Coronary artery (tissue), 2 donors: ENCODE results near the gene GRK1.

Source experiments
- DNase-seq: peaks from one replicate; pipeline ENCODE4 v3.0.0-alpha.2; 2017; ENCODE audit warnings: low spot score
- H3K27ac ChIP-seq, 2 donors: fragments of 200-600 bp; sonication (generic); one replicate each; pipeline ENCODE4 v1.5.1; 2016 to 2019
- H3K4me3 ChIP-seq: fragments of 200-600 bp; sonication (generic); 2 replicates; pipeline ENCODE4 v1.5.1; 2016; ENCODE audit warnings: mild to moderate bottlenecking, moderate library complexity
- TF ChIP-seq, protein P1 (sequence below): fragments of 200-600 bp; sonication (generic); IDR thresholded peaks from one replicate; pipeline ENCODE4 v1.5.1; 2019; ENCODE audit warnings: antibody characterized with exemption

The GRK1 gene

DNA sequence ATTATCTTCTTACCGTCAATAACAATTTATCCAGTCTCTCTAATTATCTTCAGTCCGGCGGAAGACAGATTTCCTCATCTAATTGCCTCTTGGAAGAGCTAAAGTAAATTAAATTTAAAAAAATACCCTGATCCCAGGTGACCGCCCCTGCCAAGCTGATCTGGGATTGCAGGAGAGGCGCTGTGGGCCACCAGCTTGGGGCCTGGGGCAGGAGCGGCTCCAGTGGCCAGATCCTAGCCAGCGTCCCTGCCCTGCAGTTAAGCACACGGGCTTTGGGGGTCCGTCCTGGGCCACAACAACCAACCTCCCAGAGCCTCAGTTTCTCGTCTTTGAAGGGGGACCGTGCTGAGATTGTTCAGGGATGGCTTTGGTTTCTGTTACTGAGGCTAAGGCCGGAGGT lies 79.7 kb downstream of the GRK1 start:
- no peak overlapping the region for H3K4me3 ChIP-seq
- DNase-seq, result no peak
- no peak overlapping the region for H3K27ac ChIP-seq
- TF ChIP-seq, protein P1, sequence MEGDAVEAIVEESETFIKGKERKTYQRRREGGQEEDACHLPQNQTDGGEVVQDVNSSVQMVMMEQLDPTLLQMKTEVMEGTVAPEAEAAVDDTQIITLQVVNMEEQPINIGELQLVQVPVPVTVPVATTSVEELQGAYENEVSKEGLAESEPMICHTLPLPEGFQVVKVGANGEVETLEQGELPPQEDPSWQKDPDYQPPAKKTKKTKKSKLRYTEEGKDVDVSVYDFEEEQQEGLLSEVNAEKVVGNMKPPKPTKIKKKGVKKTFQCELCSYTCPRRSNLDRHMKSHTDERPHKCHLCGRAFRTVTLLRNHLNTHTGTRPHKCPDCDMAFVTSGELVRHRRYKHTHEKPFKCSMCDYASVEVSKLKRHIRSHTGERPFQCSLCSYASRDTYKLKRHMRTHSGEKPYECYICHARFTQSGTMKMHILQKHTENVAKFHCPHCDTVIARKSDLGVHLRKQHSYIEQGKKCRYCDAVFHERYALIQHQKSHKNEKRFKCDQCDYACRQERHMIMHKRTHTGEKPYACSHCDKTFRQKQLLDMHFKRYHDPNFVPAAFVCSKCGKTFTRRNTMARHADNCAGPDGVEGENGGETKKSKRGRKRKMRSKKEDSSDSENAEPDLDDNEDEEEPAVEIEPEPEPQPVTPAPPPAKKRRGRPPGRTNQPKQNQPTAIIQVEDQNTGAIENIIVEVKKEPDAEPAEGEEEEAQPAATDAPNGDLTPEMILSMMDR, result no peak

DNA sequence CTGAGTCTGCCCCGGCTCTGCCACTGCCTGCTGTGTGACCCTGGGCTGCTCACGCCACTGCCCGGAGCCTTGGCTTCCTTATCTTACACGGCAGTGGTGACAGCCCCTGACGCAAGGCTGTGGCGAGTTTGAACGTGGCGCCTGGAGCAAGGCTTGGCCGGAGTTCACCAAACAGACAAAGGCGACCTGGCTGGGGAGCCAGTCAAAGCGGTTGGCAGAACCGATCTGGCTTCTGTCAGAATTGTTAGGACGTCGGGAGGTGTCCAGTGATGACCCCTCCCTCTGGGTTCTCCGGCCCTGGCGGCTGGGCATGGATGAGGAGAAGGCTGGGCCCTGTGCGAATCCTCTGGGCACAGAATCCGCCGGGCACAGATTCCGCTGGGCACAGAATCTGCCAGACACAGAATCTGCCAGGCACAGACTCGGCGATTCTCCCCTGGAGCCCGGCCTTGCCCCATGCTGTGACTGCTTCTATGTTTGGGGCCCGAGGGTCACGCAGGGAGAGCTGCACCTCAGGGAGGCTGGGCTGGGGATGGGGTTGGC lies 80.3 kb downstream of the GRK1 start:
- no peak for DNase-seq
- Histone ChIP-seq H3K4me3 (no peak overlapping the region), H3K27ac (no peak overlapping the region)
- TF ChIP-seq, protein P1, result no peak

DNA sequence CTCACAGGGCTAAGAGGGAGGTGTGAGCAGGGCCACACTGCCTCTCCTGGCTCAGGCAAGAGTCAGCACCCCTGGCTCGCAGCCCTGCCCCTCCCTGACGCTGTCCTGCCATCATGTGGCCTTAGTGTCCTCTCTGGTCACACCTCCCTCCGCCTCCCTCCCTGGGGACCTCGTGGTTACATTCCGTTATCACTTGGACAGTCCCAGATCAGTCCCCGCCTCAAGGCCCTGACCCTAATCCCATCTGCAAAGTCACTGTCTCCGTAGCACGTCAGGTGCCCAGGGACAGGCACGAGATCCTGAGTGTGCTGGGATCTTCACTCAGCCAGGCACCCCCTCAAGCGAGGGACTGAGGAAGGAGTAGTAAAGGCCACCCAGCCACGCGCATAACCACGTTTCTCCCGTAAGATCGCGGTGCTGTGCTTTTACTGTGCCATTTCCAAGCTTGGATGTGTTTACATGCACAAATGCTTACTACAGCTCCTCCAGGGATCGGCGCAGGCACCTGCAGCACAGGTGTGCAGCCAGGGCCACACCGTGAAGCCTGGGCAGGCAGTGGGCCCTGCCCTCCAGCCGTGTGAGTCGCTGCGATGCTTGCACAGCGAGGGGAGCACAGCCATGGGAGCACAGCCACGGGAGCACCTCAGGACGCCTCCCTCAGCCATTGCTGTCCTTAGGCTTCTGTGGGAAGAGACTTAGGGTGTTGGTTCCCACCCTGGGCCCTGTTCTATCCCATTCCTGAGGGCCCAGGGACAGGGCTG lies 81.3 kb downstream of the GRK1 start:
- H3K27ac ChIP-seq, result no peak overlapping the region
- H3K4me3 ChIP-seq, result no peak overlapping the region
- TF ChIP-seq, protein P1, result no peak
- no peak for DNase-seq

DNA sequence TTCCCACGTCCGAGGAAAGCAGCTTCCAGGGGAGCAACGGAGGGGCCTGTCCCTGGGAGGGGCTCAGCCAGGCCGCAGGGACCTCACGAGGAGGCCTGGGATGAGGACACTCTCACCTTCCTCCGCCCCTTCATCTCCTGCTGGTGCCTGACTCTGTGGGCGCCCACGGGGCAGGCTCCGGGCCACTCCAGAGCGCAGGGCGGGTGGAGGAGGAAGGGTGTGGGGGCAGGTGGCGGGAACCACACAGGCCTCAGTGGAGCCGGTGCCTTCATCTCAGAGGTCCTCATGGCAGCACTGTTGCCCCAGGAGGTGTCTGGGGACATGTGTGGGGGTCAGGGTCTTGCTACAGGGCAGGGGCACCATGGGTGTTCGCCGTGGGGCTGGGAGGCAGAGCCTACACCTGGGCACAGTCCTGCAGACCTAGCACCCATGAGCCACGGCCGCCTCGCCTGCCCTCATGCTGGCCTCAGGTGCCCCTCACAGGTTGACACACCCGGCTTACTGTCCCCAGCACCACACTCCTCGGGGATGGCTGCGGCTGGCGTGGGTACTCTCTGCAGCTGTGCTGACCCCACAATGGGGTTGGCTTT lies 81.9 kb downstream of the GRK1 start:
- TF ChIP-seq, protein P1, result no peak
- no peak overlapping the region for H3K27ac ChIP-seq
- H3K4me3 ChIP-seq, result no peak overlapping the region
- DNase-seq, result no peak

DNA sequence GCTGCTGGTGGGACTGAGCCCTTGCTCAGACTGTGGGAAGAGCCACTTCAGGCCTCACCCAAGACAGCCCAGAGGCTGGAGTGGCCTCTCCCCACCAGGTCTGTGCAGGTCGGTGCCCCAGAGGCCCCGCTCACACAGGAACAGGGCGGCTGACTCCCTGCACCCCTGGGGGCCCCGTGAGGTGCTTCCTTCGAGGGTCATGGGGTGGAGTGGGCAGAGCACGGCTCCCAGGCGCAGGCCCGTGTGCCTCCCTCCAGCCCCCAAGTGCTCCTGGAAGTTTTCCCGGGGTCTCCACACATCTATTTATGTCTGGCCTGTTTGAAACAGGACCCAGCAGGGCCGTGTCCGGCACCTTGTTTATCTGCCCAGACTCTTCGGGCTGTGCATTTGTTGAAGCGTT lies 82.5 kb downstream of the GRK1 start:
- no peak for DNase-seq
- H3K4me3 ChIP-seq, result no peak overlapping the region
- TF ChIP-seq, protein P1, result no peak
- no peak overlapping the region for H3K27ac ChIP-seq

DNA sequence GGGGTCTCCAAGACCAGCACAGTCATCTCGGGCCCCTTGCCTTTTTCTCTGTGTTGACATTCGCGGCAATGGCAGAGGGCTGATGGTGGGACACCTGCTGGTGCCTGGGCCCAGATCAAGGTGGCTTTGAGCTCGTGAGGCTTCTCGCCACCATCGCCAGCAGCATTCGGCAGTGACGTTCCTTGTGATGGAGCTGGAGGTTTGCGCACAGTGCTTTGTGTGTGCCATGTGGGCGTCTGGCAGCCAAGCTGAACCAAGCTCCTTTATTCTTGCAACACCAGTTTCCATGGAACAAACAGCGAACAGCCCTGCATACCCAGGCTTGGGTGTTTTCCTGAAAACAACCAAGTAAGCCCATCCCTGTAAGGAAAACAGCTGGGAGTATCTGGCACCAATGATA lies 82.9 kb downstream of the GRK1 start:
- DNase-seq, result no peak
- no peak overlapping the region for H3K27ac ChIP-seq
- TF ChIP-seq, protein P1, result no peak
- no peak overlapping the region for H3K4me3 ChIP-seq
